GM12801 (cell line): ENCODE results near the gene SYNCRIP.

Experiments used
- TF ChIP-seq, protein P1 (sequence below): IDR thresholded peaks from one replicate; pipeline ENCODE4 v1.5.1; 2011; ENCODE audit warnings: control low read depth; ENCODE audit not compliant: insufficient read length; ENCODE audit errors: extremely low read depth

Gene SYNCRIP

DNA sequence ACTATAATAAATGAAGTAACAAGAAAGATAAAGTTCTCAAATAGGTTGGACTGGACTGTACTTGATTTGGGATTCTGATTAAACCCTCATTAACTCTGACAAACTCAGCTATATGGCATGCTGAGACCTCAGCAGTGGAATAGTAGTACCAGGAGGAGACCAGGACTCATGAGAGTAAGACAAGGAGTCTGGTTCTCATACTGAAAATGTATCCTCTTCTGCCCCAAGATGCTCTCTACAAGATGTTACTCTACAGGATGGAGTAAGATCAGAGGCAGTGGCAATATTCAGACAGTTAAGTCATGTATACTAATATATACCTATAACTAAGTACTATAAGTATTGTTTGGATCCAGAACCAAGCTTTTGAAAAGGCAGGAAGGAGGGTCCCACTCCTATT is 31.9 kb upstream of the SYNCRIP start:
- TF ChIP-seq, protein P1, sequence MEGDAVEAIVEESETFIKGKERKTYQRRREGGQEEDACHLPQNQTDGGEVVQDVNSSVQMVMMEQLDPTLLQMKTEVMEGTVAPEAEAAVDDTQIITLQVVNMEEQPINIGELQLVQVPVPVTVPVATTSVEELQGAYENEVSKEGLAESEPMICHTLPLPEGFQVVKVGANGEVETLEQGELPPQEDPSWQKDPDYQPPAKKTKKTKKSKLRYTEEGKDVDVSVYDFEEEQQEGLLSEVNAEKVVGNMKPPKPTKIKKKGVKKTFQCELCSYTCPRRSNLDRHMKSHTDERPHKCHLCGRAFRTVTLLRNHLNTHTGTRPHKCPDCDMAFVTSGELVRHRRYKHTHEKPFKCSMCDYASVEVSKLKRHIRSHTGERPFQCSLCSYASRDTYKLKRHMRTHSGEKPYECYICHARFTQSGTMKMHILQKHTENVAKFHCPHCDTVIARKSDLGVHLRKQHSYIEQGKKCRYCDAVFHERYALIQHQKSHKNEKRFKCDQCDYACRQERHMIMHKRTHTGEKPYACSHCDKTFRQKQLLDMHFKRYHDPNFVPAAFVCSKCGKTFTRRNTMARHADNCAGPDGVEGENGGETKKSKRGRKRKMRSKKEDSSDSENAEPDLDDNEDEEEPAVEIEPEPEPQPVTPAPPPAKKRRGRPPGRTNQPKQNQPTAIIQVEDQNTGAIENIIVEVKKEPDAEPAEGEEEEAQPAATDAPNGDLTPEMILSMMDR: no peak

DNA sequence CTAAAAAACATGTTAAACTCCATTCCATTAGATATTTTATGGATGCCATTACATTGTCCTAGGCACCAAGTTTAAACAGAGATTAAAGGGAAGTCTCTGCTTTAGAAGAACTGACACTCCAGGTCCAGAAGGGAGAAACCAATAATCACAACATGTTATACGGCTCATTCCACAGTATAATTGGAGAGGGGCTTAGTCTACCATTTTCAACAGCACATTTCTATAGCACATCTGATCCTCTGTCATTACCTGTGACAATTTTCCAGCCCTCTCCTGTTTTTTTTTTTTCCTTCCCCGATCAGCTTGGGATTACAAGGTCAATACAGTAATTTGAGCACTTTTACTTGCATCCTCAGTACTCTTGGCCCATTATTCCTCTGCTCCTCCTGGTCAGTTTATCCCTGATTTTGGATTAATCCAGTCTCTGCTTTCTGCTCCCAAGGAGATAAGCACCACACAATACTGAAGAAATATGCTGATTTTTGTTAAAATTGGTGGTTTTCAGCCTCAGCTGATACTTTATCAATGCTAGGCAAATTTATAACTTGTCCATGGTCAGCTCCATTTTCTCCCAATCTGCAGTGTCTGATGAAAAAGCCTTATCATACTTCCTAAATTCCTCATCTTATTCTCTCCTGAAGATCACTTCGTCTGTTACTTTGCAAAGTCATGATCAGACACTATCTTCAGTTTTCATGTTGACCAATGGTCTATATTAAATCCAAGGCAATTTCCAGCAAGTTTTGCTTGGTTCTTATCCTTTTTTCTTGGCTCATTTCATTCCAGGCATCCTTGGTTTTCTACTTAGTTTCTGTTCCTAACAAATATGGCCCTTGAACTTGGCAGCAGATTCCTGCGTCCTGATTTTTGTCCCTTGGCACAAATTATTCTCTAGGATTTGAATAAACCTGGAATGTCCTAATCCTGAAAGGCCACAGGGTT is 30.8 kb upstream of the SYNCRIP start:
- TF ChIP-seq, protein P1: no peak

DNA sequence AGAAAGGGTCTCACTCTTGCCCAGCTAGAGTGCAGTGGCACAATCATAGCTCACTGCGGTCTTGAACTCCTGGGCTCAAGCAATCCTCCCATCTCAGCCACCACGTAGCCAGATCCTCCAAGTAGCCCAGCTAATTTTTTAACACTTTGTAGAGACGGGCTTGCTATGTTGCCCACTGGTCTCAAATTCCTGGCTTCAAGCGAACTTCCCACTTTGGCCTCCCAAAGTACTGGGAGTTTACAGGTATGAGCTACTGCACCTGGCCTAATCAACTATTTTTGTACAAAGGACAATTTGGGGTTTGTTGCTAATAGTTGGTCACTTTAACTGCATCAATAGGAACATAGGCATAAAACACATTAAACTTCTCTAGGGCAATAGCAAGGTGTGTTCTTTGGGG is 29.9 kb upstream of the SYNCRIP start:
- TF ChIP-seq, protein P1: no peak

DNA sequence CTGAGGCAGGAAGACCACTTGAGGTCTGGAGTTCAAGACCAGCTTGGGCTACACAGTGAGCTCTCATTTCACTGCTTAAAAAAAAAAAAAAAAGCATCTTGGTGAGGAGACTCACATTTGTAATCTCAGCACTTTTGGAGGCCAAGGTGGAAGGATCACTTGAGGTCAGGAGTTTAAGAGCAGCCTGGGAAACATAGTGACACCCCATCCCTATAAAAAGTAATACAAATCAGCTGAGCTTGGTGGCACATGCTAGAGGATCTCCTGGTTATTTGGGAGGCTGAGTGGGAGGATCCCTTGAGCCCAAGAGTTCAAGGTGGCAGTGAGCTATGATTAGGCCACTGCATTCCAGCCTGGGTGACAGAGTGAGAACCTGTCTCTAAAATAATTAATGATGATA is 29.4 kb upstream of the SYNCRIP start:
- TF ChIP-seq, protein P1: no peak

DNA sequence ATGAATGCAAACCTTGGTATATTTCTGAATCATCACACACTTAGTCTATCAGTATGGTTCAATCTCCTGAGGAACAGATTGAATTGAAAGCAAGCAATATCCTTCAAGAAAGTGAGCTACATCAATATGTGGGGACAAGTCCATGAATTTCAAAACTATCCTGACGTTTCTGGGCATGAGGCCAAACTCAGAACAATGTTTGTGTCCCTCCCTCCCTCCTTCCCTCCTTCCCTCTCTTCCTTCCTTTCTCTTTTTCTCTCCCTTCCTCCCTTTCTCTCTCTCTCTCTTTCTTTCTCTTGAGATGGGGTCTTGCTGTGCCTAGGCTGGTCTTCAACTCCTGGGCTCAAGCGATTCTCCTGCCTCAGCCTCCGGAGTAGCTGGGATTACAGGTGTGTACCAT is 27.9 kb upstream of the SYNCRIP start:
- TF ChIP-seq, protein P1: no peak

DNA sequence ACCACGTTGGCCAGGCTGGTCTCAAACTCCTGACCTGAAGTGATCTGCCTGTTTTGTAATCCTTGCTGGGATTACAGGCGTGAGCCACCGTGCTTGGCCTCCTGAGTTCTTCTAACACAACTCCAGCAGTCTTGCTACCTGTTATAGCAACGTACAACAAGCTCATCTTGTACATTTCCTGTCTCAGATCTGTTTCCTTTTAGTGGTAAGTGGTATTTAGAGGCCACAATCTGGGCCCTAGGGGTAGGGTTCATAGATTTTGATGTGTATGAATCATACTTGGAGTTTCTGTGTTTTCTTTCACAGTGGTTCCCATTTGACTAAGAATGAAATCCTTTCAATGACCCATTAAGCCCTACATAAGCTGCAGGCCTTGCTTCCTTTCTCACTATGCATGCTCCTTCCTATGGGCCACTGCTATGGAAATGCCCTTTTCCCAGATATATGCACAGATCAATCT is 27.1 kb upstream of the SYNCRIP start:
- TF ChIP-seq, protein P1: no peak

DNA sequence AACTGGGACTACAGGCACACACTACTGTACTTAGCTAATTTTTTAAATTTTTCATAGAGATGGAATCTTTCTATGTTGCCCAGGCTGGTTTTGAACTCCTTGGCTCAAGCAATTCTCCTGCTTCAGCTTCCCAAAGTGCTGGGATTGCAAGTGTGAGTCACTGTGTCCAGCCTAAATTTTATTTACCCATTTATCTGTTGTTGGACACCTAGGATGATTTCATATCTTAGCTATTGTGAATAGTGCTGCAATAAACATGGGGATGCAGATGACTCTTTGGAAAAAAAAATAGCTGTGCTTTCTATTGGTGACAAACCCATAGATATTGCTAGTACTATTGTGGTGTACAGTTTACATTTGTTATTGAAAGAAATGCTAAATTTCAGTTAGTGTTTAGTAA is 19.6 kb upstream of the SYNCRIP start:
- TF ChIP-seq, protein P1: no peak
